ENCODE data around the gene ARIH2.
A peak's percentile ranks its signal among the peaks of the same experiment; 100 is the strongest.

ARIH2 gene

DNA sequence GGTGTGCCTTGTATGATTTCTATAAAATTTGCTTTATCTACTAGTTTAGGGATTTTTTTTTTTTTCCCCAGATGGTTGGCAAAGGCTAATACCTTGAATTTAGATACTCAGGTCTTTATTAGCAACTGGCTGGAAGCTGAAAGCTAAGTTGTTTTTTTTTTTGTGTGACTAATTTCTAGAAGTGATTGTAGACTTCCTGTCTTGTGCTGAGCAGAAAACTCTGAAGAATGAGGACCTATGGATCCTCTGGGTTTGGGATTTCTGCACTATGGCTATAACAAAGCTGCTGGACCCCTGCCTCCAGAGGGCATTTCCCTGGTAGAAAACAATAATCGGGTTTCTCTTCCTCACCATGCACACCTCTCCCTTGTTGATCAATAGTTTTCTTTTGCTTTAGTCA, 10.0 kb downstream of the ARIH2 start:
- DNase-seq (ENCODE audit: low spot score): no peak

DNA sequence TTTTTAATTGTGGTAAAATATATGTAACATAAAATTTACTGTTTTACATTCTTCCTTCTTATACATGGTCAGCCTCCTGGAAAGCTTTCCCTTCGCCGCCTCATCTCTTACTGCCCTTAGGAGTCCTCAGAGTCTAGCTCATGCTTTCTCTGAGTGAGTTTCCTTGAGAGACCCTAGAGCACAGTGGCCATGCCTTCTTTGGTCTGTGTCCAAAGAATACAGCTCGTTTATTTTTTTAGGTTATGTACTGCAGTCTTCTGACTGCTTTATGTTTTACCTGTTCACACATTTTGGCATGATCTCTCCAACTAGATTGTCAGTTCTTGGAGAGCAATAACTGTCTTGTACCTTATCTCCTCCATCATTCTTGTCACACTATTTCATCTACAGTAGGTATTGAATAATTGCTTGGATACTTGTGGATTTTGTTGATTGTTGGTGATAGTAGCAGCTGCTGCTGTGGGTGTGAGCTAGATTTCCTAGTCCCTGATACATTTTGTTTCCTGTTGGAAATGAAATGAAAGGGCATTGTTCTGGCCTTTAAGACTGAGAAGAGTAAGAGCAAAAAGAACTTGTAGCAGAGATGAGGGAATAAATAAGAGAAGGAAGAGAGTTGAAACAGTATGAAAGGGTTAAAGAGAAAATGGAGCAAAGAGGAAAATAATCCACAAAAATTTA, 10.9 kb downstream of the ARIH2 start:
- no peak for DNase-seq (ENCODE audit: low spot score)

DNA sequence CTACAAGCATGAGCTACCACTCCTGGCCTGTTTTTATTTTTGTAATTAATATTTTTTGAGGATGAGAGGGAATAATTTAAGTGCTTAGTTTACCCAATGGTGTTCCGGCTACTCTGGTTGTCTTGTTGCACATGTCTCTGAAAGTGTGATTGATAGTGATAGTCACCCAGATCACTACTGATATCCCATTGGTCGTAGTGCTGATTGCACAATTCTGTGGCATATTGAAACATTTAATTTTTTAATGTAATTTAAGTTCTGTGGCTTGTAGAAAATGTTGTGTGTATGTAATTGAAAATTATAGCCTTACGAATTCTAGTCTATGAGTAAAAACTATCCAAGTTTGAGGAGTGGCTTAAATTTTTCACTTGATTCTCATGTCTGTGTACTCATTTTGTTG, 11.9 kb downstream of the ARIH2 start:
- no peak for DNase-seq (ENCODE audit: low spot score)

DNA sequence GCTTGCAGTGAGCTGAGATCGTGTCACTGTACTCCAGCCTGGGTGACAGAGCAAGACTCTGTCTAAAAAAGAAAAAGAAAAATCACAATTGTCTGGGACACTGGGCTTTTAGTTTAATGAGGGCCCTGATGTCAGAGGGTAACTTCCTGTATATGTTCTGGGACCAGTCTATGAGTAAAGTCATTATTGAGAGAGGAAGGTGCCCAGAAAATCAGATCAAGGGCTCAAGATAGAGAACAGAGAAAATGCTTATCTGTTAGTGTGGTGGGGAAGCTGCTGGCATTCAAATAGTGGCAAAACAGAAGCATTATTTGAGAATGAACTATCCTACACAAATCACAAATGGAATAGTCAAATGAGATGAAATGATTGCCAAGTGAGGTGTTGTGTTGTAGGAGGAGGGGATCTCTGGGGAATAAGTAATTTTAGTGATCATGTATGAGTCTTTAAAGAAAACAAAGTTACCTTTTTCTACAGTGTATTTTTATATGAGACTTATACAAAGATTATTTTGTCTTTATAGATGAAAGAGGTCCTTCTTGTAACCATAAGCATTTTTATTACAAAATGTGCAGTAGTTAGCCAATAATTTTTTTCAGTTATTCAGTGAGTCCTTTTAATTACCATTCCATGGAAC, 13.4 kb downstream of the ARIH2 start:
- DNase-seq (ENCODE audit: low spot score): no peak

DNA sequence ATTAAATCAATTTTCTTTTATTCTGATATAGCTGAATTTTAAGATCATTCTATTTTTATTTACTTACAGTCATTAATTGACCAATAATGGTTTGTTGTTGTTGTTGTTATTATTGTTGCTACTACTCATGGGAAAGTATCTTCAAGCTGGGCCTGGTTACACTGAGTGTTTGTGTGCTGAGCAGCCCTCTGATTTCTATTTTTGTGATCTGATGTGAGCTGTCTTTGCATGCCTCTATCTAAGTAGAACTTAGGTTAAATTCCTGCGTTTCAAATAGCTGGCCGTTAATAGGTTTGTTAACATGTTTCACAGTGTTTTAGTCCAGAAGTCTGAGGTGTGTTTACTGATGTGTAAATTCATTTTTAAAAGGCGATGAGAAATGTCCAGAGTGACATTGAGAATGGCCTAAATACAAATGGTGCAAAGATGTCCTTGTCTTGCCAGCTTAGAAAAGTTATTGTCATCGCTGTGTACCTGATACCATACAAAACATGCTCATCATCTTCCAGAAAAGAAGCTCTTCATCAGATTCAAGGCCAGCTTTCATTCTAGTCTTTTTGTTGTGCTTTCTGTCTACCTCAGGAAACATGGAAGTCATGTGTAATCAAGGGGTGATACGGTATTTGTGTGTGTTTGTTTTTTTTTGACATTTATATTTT, 15.8 kb downstream of the ARIH2 start:
- no peak for DNase-seq (ENCODE audit: low spot score)

DNA sequence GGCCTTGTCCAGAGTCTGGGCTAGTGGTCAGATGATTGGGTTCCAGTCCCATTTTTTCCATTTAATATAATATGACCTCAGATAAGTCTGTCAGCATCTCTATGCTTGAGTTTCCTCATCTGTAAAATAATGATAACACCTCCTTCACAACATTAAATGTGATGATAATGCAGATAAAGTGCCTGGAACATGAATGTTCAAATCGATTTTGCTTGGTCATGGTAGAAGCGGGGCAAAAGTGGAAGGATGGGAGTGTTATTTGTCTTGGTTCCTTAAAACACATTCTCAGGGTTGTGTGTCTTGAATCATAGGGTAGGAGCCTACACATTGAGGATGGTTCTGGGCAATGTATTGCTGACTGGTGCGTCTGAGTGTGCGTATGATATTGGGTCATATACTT, 16.9 kb downstream of the ARIH2 start:
- no peak for DNase-seq (ENCODE audit: low spot score)

DNA sequence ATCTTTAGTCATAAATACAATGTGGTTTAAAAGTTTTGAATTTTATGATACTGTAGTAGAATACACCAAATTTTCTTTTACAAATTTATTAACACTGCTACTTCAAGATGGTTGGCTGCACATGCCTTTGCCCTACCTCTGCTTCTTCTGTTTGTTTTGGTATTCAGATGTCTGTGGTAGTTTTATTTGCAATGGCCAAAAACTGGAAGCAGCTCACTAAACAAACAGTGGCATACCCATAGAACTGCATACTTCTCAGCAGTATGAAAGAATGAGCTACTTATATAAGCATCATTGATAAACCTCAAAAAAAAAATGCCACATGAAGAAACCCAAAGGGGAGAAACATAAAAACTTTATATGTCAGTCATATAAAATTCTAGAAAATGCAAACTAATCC, 19.5 kb downstream of the ARIH2 start:
- no peak for DNase-seq (ENCODE audit: low spot score)

DNA sequence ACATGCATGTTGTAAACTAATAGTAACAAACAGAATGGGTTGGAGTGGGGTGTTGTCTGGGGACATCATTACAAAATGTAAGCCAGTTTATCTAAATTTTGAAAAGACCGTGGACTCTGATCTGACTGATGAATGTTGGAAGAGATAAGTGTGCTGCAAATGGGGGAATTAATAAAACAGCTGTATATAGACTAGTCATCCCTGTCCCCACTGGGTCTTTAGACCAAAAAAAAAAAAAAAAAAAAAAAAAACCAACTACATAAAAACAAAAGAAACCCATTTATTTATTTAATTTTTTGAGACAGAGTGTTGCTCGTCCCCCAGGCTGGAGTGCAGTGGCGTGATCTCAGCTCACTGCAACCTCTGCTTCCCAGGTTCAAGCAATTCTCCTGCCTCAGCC, 20.0 kb downstream of the ARIH2 start:
- DNase-seq (ENCODE audit: low spot score): no peak

DNA sequence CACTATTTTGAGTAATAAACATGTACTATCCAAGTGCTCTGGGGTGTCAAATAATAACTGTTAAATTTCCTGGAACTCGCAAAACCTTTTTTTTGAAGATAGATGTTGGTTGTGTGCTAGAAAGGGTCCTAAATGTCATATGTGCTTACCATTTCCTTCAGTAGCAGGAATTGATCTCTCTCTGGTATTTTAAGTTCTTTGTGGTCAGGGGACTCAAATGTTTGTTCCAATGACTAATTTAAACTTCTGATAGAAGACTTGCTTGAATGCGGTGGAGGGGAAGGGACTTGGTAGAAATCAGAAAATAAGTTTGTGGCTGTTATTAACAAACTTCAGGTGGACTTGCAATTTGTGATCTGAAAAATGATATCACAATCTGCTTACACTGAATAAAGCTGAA, 26.8 kb downstream of the ARIH2 start:
- DNase-seq (ENCODE audit: low spot score): no peak

DNA sequence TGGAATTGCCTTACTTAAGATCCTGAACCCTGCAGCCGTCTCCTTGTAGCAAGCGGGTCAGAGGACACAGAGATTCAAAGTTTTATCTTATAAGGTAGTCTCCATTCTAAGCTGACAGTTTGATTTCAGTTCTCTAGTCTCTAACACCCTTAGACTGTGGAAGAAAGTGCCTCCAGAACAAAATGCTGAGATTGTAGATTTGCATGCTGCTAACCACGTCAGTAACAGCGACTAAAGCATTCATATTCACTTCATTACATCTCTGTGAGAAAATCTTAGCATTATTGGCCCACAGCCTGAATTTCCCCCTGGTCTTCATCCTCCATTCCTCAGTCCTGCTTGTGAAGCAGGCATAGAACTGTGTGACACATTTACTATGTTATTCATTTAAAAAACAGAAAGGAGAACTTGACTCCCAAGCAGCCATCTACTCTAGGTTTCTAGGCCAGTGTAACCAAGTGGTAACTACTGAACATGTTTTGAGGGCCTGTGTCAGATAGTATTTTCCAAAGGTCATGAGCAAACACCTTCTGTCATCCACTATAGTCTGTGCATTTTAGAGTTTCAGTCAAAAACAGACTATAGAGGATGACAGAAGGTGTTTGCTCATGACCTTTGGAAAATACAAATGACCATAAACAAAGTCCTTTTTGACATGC, 27.4 kb downstream of the ARIH2 start:
- DNase-seq (ENCODE audit: low spot score): no peak

DNA sequence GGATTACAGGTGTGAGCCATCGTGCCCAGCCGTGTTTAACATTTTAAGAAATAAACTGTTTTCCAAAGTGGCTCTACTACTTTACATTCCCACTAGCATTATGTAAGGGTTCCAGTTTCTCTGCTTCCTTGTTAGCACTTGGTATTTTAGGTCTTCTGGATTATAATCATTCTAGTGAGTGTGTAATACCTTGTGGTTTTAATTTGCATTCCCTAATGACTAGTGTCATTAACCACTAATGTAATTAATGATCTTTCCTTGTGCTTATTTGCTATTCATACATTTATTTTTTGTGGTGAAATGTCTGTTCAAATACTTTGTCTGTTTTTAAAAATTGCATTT, 30.7 kb downstream of the ARIH2 start:
- no peak for DNase-seq (ENCODE audit: low spot score)

DNA sequence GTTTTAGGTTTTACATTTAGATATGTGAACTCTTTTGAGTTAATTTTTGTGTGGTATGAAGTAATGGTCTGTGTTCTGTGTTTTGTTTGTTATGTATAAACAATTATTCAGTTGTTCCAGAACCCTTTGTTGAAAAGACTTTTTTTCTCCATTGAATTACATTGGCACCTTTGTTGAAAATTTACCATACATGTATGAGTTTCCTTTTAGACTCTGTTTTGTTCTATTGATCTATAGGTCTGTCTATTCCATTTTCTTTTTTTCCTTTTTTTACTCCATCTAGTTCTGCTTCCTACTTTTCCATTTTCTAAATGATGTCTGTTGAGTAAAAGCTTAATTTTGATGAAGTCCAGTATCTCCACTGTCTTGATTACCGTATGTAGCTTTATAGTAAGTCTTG, 31.4 kb downstream of the ARIH2 start:
- no peak for DNase-seq (ENCODE audit: low spot score)

DNA sequence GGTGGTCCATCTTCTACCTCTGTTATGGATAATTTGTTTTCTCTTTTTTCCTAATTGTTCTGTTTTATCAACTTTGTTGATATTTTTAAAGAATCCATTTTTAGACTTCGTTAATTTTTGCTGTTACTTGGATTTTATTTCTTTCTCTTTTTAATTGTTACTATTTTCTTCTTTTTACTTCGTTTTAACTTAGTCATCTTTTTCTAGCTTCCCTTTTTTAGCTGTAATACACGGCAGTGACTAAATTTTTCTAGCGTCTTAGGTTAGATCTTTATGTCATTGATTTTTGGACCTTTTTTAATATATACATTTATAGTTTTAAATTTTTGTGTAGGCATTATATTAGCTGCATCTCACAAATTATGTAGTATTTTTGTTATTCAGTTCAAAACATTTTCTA, 33.1 kb downstream of the ARIH2 start:
- DNase-seq (ENCODE audit: low spot score): no peak

DNA sequence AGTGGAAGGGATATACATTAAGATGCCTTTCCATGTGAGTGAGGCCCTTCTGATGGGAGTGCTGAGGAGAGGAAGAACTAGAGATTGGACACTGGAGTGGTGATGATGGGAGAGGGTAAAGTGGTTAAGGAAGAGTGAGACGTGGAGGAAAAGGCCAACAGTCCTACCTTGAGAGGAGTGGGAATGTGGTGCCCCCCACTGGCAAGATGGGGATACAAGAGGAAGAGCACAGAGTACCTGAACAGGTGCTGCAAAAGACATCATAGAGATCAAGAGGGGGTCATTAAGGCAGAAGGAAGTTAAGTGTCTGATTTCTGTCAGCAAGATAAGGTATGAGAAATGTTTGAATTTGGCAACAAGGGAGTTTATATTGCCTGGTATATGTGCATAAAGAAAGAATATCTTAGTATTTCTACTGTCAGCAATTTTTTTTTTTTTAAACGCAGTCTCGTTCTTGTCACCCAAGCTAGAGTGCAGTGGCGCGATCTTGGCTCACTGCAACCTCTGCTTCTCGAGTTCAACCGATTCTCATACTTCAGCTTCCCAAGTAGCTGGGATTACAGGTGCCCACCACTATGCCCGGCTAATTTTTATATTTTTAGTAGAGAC, 34.0 kb downstream of the ARIH2 start:
- peak; percentile 3 for DNase-seq (ENCODE audit: low spot score)

DNA sequence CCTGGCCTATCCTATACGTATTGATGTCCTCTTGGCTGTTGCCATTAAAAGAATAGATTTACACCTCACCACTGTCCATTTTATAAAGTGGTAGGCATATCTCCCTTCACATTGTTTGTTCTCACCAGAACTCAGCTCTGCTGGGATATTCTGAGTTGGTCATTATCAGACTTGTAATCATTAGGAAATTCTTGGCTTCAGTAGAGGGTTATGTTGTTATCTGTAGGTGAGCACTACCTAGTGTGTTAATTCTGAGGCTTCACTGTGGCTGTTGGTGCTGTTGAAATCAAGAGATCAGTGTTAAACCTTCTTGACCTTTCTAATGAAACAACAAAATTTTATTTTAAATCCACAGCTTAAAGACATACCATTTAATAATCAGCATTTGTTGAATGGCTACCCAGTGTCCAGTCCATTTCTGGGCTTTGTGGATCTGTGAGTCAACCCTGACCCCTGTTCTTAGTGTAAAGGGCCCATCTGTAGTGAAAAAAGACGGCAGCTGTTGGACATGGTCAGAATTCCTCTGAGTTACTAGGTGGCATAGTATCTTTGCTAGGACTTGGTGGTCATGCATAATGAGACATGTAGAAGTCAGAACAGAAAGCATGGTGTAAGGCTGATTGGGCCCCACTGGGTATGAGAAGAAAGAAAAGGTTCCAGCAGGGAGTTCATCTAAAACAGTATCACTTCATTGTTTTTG, 38.5 kb downstream of the ARIH2 start:
- DNase-seq (ENCODE audit: low spot score): no peak

DNA sequence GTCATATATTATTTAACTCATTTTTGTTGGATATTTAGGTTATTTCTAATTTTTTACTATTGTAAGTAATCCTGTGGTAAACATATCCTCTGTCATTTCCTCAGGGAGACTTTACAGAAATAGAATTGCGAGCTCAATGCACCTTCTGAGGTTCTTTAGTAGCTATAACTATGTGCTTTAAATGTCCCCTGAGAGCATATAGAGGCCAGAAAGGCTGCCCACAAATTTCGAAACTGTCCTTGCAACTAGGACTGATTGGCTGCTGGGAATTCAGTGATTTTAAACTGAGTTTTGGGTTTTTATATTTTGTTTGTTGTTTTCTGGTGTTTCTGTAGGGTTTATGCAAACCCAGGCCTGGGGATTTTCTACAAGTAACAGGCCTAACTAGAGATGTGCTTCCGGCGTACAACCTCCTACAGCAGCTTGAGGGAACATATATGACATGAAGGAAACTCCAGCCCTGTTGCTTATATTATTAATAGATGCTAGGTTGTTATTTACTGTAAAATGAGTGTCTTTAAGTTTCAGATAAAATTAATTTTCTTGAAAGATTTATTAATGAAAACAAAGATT, 42.3 kb downstream of the ARIH2 start:
- DNase-seq (ENCODE audit: low spot score): no peak

DNA sequence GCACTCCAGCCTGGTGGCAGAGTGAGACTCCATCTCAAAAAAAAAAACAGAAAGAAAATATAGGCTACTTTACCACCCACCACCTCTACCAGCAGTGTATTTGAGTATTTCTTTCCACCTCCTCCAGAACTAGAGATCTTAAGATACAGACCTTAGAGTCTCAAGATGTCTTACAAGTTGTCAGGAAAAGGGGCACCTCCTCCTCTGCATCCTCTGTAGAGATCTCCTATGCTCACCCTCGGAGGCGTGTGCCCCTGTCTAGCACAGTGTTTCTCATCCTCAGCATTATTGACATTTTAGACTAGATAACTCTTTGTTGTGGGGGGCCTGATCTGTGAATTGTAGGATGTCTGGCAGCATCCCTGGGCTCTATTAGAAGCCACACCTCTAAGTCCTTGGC, 43.7 kb downstream of the ARIH2 start:
- no peak for DNase-seq (ENCODE audit: low spot score)

DNA sequence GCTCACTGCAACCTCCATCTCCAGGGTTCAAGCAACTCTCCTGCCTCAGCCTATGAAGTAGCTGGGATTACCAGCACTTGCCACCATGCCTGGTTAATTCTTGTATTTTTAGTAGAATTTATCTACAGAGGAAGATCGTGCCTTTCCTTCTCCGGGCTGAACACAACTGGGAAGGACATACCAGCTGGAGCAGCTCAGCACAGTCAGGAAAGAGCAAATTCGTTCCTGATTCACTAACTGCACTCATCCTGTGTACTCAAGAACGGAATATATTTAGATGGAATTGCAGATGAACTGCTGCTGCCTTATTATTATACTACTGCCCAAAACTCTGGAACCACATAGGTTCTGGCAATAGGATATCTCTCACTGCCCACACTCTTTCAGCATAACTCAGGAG, 44.3 kb downstream of the ARIH2 start:
- DNase-seq (ENCODE audit: low spot score): no peak

DNA sequence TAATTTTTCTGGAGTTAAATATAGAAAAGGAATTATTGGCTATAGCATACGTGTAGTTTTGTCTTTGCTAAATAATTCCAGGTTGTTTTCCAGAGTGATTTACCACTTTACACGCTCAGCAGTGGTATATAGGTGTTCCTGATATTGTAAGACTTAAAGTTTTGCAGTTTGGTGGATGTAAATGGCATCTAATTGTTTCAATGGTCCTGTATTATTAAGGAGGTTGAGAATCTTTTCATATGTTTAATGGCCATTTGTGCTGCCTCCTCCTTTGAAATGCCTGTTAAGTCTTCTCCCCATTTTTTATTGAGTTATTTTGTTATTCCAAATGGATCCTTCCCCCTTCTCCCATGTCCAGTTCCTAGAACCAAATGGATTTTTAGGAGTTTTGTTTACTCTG, 44.9 kb downstream of the ARIH2 start:
- DNase-seq (ENCODE audit: low spot score): no peak

DNA sequence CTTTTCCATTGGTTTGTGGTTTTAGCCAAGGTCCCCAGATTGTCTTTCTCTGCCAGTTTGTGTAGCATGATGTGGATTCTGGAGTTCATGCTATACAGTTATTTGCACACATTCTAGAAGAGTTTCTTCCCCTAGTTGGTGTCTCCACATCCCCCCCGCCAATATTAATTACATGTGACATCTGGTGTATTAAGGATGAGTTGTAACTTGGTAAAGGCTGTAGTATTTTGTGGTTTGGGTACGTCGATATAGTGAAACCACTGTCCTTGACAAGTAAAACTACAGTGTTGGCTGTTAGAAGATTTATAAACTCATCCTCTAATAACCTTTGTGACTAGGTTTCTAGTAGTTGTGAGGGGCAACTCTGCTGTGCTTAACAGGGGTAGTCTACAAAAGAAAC, 47.7 kb downstream of the ARIH2 start:
- no peak for DNase-seq (ENCODE audit: low spot score)

DNA sequence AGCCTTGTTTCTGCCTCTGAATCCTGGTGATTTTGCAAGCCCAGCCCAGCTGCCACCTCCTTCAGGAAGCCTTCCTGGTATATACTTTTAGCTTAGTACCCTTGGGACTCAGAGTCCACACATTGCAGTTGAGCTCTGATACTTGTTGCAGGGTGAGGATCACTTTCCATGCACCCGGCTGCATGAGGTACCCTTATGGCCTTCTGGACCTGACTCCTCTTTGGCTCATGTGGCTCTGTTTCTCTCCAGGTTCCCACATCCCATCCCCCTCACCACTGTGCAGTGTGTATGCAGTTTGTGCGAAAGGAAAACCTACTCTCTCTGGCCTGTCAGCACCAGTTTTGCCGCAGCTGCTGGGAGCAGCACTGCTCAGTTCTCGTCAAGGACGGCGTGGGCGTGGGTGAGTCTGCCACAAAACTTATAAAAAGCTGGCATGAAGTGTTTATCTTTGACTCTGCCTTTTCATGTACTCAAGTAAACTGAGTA, 48.3 kb downstream of the ARIH2 start:
- no peak for DNase-seq (ENCODE audit: low spot score)

Measured in SK-N-DZ (cell line).